ENCODE results near the gene OSTM1.

The OSTM1 gene

DNA sequence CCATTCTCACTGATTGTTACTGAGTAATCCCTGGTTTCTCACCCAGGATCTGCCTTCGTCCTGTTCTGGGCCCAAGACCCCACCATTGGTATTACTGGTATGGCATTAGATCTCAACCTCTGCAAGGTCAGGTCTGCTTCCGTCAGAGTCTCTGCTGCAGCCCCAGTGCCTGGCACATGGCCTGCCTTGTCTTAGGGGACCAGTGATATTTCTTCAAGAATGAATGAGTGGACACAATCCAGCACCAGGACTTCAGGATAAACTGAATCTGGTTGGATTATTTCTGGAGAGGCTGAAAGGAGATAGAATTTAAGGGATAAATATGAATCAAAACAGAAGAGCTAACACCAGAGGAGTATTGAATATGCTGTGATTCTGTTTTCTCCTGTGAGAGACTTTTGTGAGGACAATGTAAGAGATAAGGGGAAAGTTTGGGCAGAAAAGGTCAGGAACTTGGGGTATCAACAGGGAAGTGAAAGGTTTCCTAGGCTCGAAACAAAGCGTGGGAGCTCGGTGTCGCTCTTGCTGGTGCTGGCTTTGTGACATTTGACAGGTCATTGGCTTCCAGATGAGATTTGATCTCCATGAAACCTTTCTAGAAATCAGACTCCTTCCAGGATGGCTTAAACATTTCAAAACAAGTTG, 53.9 kb downstream of the OSTM1 start:
- no peak for TF ChIP-seq GATA3 (IDR thresholded peaks at IDR 0.05; ENCODE audit: low read depth, low read length)
- TF ChIP-seq GATA2 (IDR thresholded peaks at IDR 0.05; ENCODE audit: low read depth, low read length), result no peak

- TF ChIP-seq GATA3 (IDR thresholded peaks at IDR 0.05; ENCODE audit: low read depth, low read length), result no peak
Measured at GRCh38 chr6:108013787-108014439, 60.6 kb downstream of the OSTM1 start.

DNA sequence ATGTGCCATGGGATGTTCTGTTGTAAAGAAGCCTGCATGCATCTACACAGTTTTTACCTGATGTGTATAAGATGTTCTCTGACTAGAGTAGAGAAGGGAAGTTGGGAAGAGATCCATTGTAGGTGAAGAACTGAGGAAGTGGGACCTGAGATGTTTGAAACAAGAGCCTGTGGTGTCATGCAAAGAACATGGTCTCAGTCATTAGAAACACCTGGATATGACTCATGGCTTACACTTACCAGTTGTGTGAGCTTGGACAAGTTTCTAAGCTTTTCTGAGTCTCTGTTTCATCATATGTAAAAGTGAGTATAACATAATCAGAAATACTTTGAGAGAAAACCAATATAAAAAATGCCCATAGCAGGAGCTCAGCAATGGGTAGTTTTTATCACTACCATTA, 64.6 kb downstream of the OSTM1 start:
- TF ChIP-seq GATA2 (IDR thresholded peaks at IDR 0.05; ENCODE audit: low read depth, low read length), result no peak
- TF ChIP-seq GATA3 (IDR thresholded peaks at IDR 0.05; ENCODE audit: low read depth, low read length), result no peak

DNA sequence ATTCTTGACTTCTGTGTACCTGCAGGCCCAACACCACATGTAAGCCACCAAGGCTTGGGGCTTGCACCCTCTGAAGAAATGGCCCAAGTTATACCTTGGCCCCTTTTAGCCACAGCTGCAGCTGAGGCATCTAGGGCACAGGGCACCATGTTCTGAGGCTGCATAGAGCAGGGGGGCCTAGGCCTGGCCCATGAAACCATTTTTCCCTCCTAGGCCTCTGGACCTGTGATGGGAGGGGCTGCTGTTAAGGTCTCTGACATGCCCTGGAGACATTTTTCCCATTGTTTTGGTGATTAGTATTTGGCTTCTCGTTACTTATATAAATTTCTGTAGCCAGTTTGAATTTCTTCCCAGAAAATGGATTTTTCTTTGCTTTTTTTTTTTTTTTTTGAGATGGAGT, 66.2 kb downstream of the OSTM1 start:
- TF ChIP-seq GATA2 (IDR thresholded peaks at IDR 0.05; ENCODE audit: low read depth, low read length), result no peak
- no peak for TF ChIP-seq GATA3 (IDR thresholded peaks at IDR 0.05; ENCODE audit: low read depth, low read length)

DNA sequence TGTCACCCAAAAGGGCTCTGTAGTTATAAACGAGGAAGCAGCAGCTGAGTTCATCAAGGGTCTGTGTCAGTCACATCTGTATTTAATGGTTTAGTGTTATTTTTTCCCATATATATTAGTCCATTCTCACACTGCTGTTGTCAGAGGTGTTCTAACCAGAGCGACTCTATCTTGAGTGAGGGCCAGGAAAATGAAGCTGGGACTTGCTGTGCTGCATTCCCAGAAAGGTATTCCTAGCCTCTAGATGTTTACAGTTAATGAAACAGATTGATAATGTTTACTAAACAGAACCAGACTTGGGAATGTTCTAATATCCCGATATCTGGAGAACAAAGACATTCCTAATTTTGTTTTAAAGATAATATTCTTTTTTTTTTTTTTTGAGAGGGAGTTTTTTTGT, 68.6 kb downstream of the OSTM1 start:
- TF ChIP-seq GATA2 (IDR thresholded peaks at IDR 0.05; ENCODE audit: low read depth, low read length), result no peak
- no peak for TF ChIP-seq GATA3 (IDR thresholded peaks at IDR 0.05; ENCODE audit: low read depth, low read length)

DNA sequence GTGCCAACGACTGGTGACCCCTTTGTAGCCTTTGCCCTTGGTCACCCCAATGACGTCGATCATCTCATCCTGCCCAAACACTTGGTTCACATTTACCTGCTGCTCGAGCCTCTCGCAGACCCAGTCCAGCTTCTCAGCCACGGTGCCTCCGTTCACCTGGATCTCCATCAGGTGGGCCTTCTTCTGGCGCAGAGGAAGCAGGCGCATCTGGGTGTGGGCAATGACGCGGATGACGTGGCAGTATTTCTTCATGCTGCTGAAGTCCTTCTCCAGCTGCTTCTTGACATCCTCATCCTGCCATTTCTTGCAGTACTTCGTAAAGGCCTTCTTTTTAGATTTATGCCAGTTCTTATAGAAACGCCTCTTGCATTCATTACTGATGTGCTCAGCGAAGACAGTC, 69.7 kb downstream of the OSTM1 start:
- TF ChIP-seq GATA2 (IDR thresholded peaks at IDR 0.05; ENCODE audit: low read depth, low read length), result no peak
- TF ChIP-seq GATA3 (IDR thresholded peaks at IDR 0.05; ENCODE audit: low read depth, low read length), result no peak

GRCh38 chr6:108002365-108003221, 71.9 kb downstream of the OSTM1 start:
- TF ChIP-seq GATA3 (IDR thresholded peaks at IDR 0.05; ENCODE audit: low read depth, low read length) (no peak), GATA2 (IDR thresholded peaks at IDR 0.05; ENCODE audit: low read depth, low read length) (no peak)

- no peak for TF ChIP-seq GATA3 (IDR thresholded peaks at IDR 0.05; ENCODE audit: low read depth, low read length)
- no peak for TF ChIP-seq GATA2 (IDR thresholded peaks at IDR 0.05; ENCODE audit: low read depth, low read length)
Measured at GRCh38 chr6:108001696-108002231, 72.8 kb downstream of the OSTM1 start.

DNA sequence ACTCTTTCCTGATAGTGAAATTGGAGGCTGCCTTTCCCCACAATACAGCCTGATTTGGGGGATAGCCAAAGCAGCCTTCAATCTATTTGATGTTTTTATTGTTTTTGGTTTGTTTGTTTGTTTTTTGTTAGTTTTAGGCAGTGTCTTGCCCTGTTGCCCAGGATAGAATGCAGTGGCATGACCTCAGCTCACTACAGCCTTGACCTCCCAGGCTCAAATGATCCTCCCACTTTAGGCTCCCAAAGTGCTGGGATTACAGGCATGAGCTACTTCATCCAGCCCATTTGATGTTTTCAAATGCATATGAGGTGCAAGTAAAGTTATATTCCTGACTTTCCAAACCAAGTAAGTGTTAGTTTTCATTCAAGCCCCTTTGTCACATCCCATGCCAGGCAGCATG, 75.2 kb downstream of the OSTM1 start:
- TF ChIP-seq GATA3 (IDR thresholded peaks at IDR 0.05; ENCODE audit: low read depth, low read length) (no peak), GATA2 (IDR thresholded peaks at IDR 0.05; ENCODE audit: low read depth, low read length) (no peak)

DNA sequence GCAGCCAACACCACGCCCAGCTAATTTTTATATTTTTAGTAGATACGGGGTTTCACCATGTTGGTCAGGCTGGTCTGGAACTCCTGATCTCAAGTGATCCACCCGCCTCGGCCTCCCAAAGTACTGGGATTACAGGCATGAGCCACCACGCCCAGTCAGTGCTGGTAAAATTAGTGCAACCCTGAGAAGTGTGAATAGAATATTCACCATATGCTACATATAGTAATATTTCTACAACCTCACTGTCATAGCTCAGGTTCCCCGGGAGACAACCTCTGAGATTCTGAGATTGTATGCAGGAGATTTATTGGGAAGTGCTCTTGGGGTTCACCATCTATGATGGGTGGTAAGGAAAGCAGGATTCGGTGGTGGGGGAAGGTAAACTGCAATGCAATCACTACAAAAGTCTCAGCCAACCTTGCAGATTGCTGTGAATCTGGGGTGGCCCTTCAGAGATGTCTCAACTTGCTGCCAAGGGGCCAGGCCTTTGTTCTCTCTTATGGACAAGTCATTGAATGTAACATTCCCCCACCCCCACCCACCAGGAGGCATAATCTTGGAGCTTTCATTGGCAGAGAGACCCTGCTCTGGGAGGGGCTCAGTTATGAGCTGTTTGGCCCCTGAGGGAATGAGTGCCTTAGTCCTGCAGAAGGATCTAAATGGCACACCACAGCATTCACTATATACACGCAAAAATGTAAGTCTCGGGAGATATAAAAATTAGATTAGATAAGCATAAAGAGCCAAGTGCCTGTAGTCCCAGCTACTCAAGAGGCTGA, 82.6 kb downstream of the OSTM1 start:
- TF ChIP-seq GATA2 (IDR thresholded peaks at IDR 0.05; ENCODE audit: low read depth, low read length) (no peak), GATA3 (IDR thresholded peaks at IDR 0.05; ENCODE audit: low read depth, low read length) (no peak)

Data from SH-SY5Y (cell line).